H9 (cell line): ENCODE results near the gene SDHA. TPM values are rescaled to one million over a fixed set of nuclear protein-coding genes. Genes with fewer than 3 reads are reported as not detected.

Experiments
- DNase-seq: peaks from one replicate; pipeline ENCODE4 v3.0.0-alpha.2; 2017
- H2AFZ ChIP-seq: one replicate; pipeline ENCODE4 v1.6.1; 2013; ENCODE audit warnings: mild to moderate bottlenecking, low read length, control low read depth, moderate library complexity
- H2AK5ac ChIP-seq: 2 replicates; pipeline ENCODE4 v1.6.1; 2013; ENCODE audit warnings: low read length, control low read depth, mixed read lengths; ENCODE audit not compliant: insufficient read length
- H2BK120ac ChIP-seq: one replicate; pipeline ENCODE4 v1.6.1; 2013; ENCODE audit warnings: low read depth, mild to moderate bottlenecking, low read length, control low read depth, inconsistent platforms; ENCODE audit not compliant: poor library complexity, severe bottlenecking
- H2BK12ac ChIP-seq: 2 replicates; pipeline ENCODE4 v1.6.1; 2013; ENCODE audit warnings: low read length, control low read depth, mixed read lengths, low read depth; ENCODE audit not compliant: insufficient read length
- H2BK15ac ChIP-seq: 2 replicates; pipeline ENCODE4 v1.6.1; 2013; ENCODE audit warnings: low read depth, low read length, control low read depth
- H2BK20ac ChIP-seq: one replicate; pipeline ENCODE4 v1.6.1; 2013; ENCODE audit warnings: low read depth, mild to moderate bottlenecking, low read length, control low read depth, inconsistent platforms; ENCODE audit not compliant: poor library complexity, severe bottlenecking
- H2BK5ac ChIP-seq: 2 replicates; pipeline ENCODE4 v1.6.1; 2013; ENCODE audit warnings: low read length, control low read depth, mixed read lengths; ENCODE audit not compliant: insufficient read length
- H3K14ac ChIP-seq: 2 replicates; pipeline ENCODE4 v1.6.1; 2013; ENCODE audit warnings: low read length, control low read depth; ENCODE audit not compliant: insufficient read depth
- H3K18ac ChIP-seq: 2 replicates; pipeline ENCODE4 v1.6.1; 2013; ENCODE audit warnings: low read depth, mild to moderate bottlenecking, mixed read lengths, low read length, control low read depth; ENCODE audit not compliant: insufficient read length
- H3K23ac ChIP-seq: 2 replicates; pipeline ENCODE4 v1.6.1; 2013; ENCODE audit warnings: low read length, control low read depth, mixed read lengths, low read depth; ENCODE audit not compliant: insufficient read length
- H3K23me2 ChIP-seq: 2 replicates; pipeline ENCODE4 v1.6.1; 2013; ENCODE audit warnings: low read depth, mild to moderate bottlenecking, mixed read lengths, low read length, control low read depth; ENCODE audit not compliant: insufficient read length, poor library complexity, severe bottlenecking
- H3K27ac ChIP-seq: 2 replicates; pipeline ENCODE4 v1.5.1; 2013; ENCODE audit warnings: low read length, control low read depth, mixed read lengths, low read depth; ENCODE audit not compliant: insufficient read length
- H3K27me3 ChIP-seq: 2 replicates; pipeline ENCODE4 v1.6.1; 2013; ENCODE audit warnings: low read length, control low read depth, inconsistent platforms; ENCODE audit not compliant: insufficient read depth
- H3K4ac ChIP-seq: 2 replicates; pipeline ENCODE4 v1.6.1; 2013; ENCODE audit warnings: low read depth, mild to moderate bottlenecking, control low read depth, inconsistent platforms, low read length, moderate library complexity
- H3K4me1 ChIP-seq: 2 replicates; pipeline ENCODE4 v1.6.1; 2013; ENCODE audit warnings: low read length, control low read depth, inconsistent platforms; ENCODE audit not compliant: insufficient read depth
- H3K4me2 ChIP-seq: 2 replicates; pipeline ENCODE4 v1.6.1; 2013; ENCODE audit warnings: low read length, control low read depth, mixed read lengths; ENCODE audit not compliant: insufficient read length, insufficient read depth
- H3K56ac ChIP-seq: 2 replicates; pipeline ENCODE4 v1.6.1; 2013; ENCODE audit warnings: low read depth, mild to moderate bottlenecking, mixed read lengths, low read length, control low read depth; ENCODE audit not compliant: insufficient read length
- H3K79me1 ChIP-seq: 2 replicates; pipeline ENCODE4 v1.6.1; 2013; ENCODE audit warnings: low read depth, mild to moderate bottlenecking, moderate library complexity, low read length, control low read depth, inconsistent platforms; ENCODE audit not compliant: insufficient read depth, poor library complexity, severe bottlenecking
- H3K79me2 ChIP-seq: 2 replicates; pipeline ENCODE4 v1.6.1; 2013; ENCODE audit warnings: low read length, control low read depth, inconsistent platforms; ENCODE audit not compliant: insufficient read depth
- H3K9ac ChIP-seq: 2 replicates; pipeline ENCODE4 v1.6.1; 2013; ENCODE audit warnings: low read length, control low read depth, mixed read lengths; ENCODE audit not compliant: insufficient read length; ENCODE audit errors: extremely low read depth
- H3K9me3 ChIP-seq: one replicate; pipeline ENCODE4 v1.6.1; 2013; ENCODE audit warnings: low read depth, low read length, inconsistent platforms; ENCODE audit not compliant: control insufficient read depth
- H3T11ph ChIP-seq: one replicate; pipeline ENCODE4 v1.6.1; 2013; ENCODE audit warnings: mild to moderate bottlenecking, low read length, control low read depth, inconsistent platforms
- H4K20me1 ChIP-seq: one replicate; pipeline ENCODE4 v1.6.1; 2013; ENCODE audit not compliant: control insufficient read depth, insufficient read length, insufficient read depth
- H4K5ac ChIP-seq: 2 replicates; pipeline ENCODE4 v1.6.1; 2013; ENCODE audit warnings: low read depth, mild to moderate bottlenecking, mixed read lengths, low read length, control low read depth; ENCODE audit not compliant: insufficient read length
- H4K8ac ChIP-seq: replicated peaks from 2 replicates; pipeline ENCODE4 v1.6.1; 2013; ENCODE audit warnings: low read length, control low read depth, mixed read lengths, low read depth; ENCODE audit not compliant: insufficient read length
- H4K91ac ChIP-seq: 2 replicates; pipeline ENCODE4 v1.6.1; 2013; ENCODE audit warnings: low read depth, mild to moderate bottlenecking, moderate library complexity, mixed read lengths, low read length, control low read depth; ENCODE audit not compliant: insufficient read length
- H3K27ac Mint-ChIP-seq, 3 experiments: 2 replicates in 2 of 3; 3 replicates in 1 of 3; pipeline ENCODE4 v1.8.0; 2020 to 2021; ENCODE audit warnings: mixed read lengths in 3 of 3, mild to moderate bottlenecking in 1 of 3, moderate library complexity in 1 of 3
- H3K27me3 Mint-ChIP-seq: 2 replicates; pipeline ENCODE4 v1.8.0; 2021; ENCODE audit warnings: low read depth, mild to moderate bottlenecking, moderate library complexity, mixed read lengths
- H3K36me3 Mint-ChIP-seq, 3 experiments: 2 replicates in 2 of 3; 3 replicates in 1 of 3; pipeline ENCODE4 v1.8.0; 2020 to 2021; ENCODE audit warnings: low read depth in 3 of 3, mixed read lengths in 3 of 3; ENCODE audit not compliant: insufficient read depth in 1 of 3
- H3K4me1 Mint-ChIP-seq, 2 experiments: 2 replicates each; pipeline ENCODE4 v1.8.0; 2020; ENCODE audit warnings: mixed read lengths in 2 of 2
- H3K4me3 Mint-ChIP-seq, 2 experiments: 2 replicates in 1 of 2; 3 replicates in 1 of 2; pipeline ENCODE4 v1.8.0; 2020 to 2021; ENCODE audit warnings: mild to moderate bottlenecking in 2 of 2, mixed read lengths in 2 of 2, moderate library complexity in 1 of 2
- H3K9me3 Mint-ChIP-seq, 2 experiments: 2 replicates in 1 of 2; 3 replicates in 1 of 2; pipeline ENCODE4 v1.8.0; 2020; ENCODE audit warnings: mild to moderate bottlenecking in 2 of 2, mixed read lengths in 2 of 2, moderate library complexity in 1 of 2
- WGBS: extraction: QIAGEN DNeasy Blood & Tissue Kit; methylation state at CpG from one replicate; pipeline ENCODE4 v1.1.7; 2013; ENCODE audit warnings: missing lambda C conversion rate, low lambda C conversion rate, mixed read lengths; ENCODE audit not compliant: insufficient read length; ENCODE audit errors: extremely low coverage; 5-methylcytosine and 5-hydroxymethylcytosine counted together
- total RNA-seq: library from RNA; stranded (reverse); gene quantifications from 2 replicates; pipeline ENCODE4 v1.2.1, GENCODE V29; 2021
- TF ChIP-seq, protein P1 (sequence below): fragments of 200-600 bp; sonication (generic); conservative IDR thresholded peaks from 3 replicates; pipeline ENCODE4 v1.8.0; 2021; ENCODE audit warnings: antibody characterized with exemption, mild to moderate bottlenecking

The SDHA gene
- total RNA-seq, 1 experiment from 2014 or later, result 84.8 TPM

DNA sequence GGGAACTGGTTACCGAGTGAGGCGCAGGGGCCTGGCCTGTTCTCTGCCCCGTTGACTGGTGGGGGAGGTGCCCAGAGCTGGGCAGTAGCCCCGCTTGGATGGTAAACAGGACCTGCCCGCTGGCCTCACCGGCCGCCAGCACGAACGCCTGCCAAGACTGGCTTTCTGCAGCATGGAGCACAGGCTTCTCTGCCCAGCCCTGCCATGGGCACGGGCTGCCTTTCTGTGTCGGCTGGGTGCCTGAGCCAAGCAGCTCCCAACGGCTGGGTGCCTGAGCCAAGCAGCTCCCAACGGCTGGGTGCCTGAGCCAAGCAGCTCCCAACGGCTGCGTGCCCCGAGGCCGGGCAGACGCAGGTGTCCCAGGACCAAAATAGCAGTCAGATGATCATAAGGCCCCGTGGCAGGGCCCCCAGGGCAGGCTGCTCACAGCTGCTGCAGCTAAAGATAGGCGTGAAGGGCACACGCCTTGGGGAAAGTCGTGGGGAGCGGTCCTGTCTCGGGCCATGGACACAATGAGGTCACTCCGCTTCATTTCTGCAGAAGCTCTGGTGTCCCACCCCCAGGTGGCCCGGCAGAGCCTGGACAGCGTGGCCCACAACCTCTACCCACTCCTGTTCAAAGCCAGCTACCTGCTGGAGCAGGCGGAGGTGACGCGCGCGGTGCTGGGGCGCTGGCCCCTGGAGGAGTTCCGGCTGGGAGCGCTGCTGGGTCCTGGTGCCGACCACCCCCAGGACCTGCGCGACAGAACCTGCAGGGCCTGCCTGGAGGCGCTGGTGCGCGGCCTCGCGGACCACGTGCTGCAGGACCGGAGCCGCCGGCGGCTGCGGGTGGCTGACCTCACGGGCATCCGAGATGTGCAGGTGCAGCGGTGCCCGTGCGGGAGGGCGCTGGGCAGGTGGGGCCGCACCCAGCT lies 26.8 kb upstream of the SDHA start, which contains the start of gene LRRC14B:
LRRC14B (plus strand) TSS at position 460 of the 913 bp plus-strand sequence; CDS start at position 504, 44 bp downstream.
- Mint-ChIP-seq H3K27ac (no peak within 1 kb of the TSS), H3K4me1 (peaks cover 9 to 13% of the 10 kb centered on the region in 2 experiments), H3K36me3 (no peaks in the 10 kb centered on the region), H3K9me3 (no peaks in the 10 kb centered on the region), H3K27me3 (peaks cover 9% of the 10 kb centered on the region), H3K4me3 (no peak within 1 kb of the TSS)
- no peak within 1 kb of the TSS for H3K23ac ChIP-seq
- H3T11ph ChIP-seq, result no peak within 1 kb of the TSS
- no peak within 1 kb of the TSS for H2BK12ac ChIP-seq
- H4K8ac ChIP-seq, result no peak within 1 kb of the TSS
- no peak within 1 kb of the TSS for H4K5ac ChIP-seq
- 0 out of 2 replicates have a peak, but pooled peaks cover 3% of the 10 kb centered on the region for H3K4me1 ChIP-seq
- H3K9ac ChIP-seq, result no peak within 1 kb of the TSS
- TF ChIP-seq, protein P1, sequence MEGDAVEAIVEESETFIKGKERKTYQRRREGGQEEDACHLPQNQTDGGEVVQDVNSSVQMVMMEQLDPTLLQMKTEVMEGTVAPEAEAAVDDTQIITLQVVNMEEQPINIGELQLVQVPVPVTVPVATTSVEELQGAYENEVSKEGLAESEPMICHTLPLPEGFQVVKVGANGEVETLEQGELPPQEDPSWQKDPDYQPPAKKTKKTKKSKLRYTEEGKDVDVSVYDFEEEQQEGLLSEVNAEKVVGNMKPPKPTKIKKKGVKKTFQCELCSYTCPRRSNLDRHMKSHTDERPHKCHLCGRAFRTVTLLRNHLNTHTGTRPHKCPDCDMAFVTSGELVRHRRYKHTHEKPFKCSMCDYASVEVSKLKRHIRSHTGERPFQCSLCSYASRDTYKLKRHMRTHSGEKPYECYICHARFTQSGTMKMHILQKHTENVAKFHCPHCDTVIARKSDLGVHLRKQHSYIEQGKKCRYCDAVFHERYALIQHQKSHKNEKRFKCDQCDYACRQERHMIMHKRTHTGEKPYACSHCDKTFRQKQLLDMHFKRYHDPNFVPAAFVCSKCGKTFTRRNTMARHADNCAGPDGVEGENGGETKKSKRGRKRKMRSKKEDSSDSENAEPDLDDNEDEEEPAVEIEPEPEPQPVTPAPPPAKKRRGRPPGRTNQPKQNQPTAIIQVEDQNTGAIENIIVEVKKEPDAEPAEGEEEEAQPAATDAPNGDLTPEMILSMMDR, result no peak
- no peak within 1 kb of the TSS for H2BK120ac ChIP-seq
- no peak within 1 kb of the TSS for H3K56ac ChIP-seq
- no peaks in the 10 kb centered on the region for H3K79me1 ChIP-seq
- H3K79me2 ChIP-seq, result no peaks in the 10 kb centered on the region
- no peak within 1 kb of the TSS for H2BK20ac ChIP-seq
- no peak within 1 kb of the TSS for H3K27ac ChIP-seq
- no peaks in the 10 kb centered on the region for H3K23me2 ChIP-seq
- no peak within 1 kb of the TSS; the same call in 1 of the 2 replicates for H3K14ac ChIP-seq
- H2AK5ac ChIP-seq, result no peak within 1 kb of the TSS
- H2BK15ac ChIP-seq, result no peak within 1 kb of the TSS
- no peaks in the 10 kb centered on the region for H3K27me3 ChIP-seq
- DNase-seq, result no peak
- H3K4ac ChIP-seq, result no peak within 1 kb of the TSS
- WGBS, result no CpG with 5 or more reads among the region's 56 CpGs
- no peaks in the 10 kb centered on the region for H4K20me1 ChIP-seq
- no peaks in the 10 kb centered on the region for H3K9me3 ChIP-seq
- no peak within 1 kb of the TSS for H3K4me2 ChIP-seq
- H4K91ac ChIP-seq, result no peak within 1 kb of the TSS
- no peak within 1 kb of the TSS for H2BK5ac ChIP-seq
- H3K18ac ChIP-seq, result no peak within 1 kb of the TSS
- H2AFZ ChIP-seq, result no peak within 1 kb of the TSS
